HepG2 (cell line): ENCODE results near the gene TWNK. TPM values are rescaled to one million over a fixed set of nuclear protein-coding genes. Genes with fewer than 3 reads are reported as not detected.

Source experiments
- AKAP8 ChIP-seq: sonication (generic); formaldehyde crosslinking; IDR thresholded peaks from 2 replicates; pipeline ENCODE4 v1.5.1; 2020; ENCODE audit warnings: mild to moderate bottlenecking, missing genetic modification reagents
- ATF7-NPFF ChIP-seq: sonication (generic); formaldehyde crosslinking; IDR thresholded peaks from 2 replicates; pipeline ENCODE4 v1.8.1; 2023; ENCODE audit warnings: mild to moderate bottlenecking, low read depth, missing genetic modification reagents, moderate library complexity
- CEBPB ChIP-seq: IDR thresholded peaks from 2 replicates; pipeline ENCODE4 v1.6.1; 2011; ENCODE audit warnings: low read depth, low read length, improper control_type of control experiment, borderline replicate concordance
- DDIT3 ChIP-seq: sonication (generic); formaldehyde crosslinking; IDR thresholded peaks from 2 replicates; pipeline ENCODE4 v1.4.0; 2020; ENCODE audit warnings: mild to moderate bottlenecking, missing genetic modification reagents
- HDAC1 ChIP-seq: sonication (generic); formaldehyde crosslinking; IDR thresholded peaks from 2 replicates; pipeline ENCODE4 v1.5.1; 2020; ENCODE audit warnings: mild to moderate bottlenecking, missing genetic modification reagents
- HES4 ChIP-seq: sonication (generic); formaldehyde crosslinking; IDR thresholded peaks from 2 replicates; pipeline ENCODE4 v1.9.0; 2021; ENCODE audit warnings: mild to moderate bottlenecking, missing genetic modification reagents, borderline replicate concordance
- ISX ChIP-seq: sonication (generic); formaldehyde crosslinking; conservative IDR thresholded peaks from 2 replicates; pipeline ENCODE4 v1.5.0; 2020; ENCODE audit warnings: missing genetic modification reagents
- JDP2 ChIP-seq: sonication (generic); formaldehyde crosslinking; IDR thresholded peaks from 2 replicates; pipeline ENCODE4 v1.8.1; 2022; ENCODE audit warnings: missing genetic modification reagents, borderline replicate concordance
- KLF6 ChIP-seq: IDR thresholded peaks from 2 replicates; pipeline ENCODE4 v1.8.0; 2016; ENCODE audit warnings: missing biosample characterization, missing genetic modification reagents
- NFIB ChIP-seq: sonication (generic); formaldehyde crosslinking; IDR thresholded peaks from 2 replicates; pipeline ENCODE4 v1.9.0; 2021; ENCODE audit warnings: missing genetic modification reagents, mild to moderate bottlenecking, borderline replicate concordance
- NFYC ChIP-seq: IDR thresholded peaks from 2 replicates; pipeline ENCODE4 v1.6.1; 2016; ENCODE audit warnings: missing genetic modification reagents, missing compliant biosample characterization
- PAWR ChIP-seq: sonication (generic); formaldehyde crosslinking; IDR thresholded peaks from 2 replicates; pipeline ENCODE4 v1.4.0; 2020; ENCODE audit warnings: missing genetic modification reagents, mild to moderate bottlenecking, borderline replicate concordance
- PHF20 ChIP-seq: sonication (generic); formaldehyde crosslinking; IDR thresholded peaks from 2 replicates; pipeline ENCODE4 v1.5.0; 2020; ENCODE audit warnings: mild to moderate bottlenecking, missing genetic modification reagents
- PLRG1 ChIP-seq: fragments of 450-650 bp; conservative IDR thresholded peaks from 2 replicates; pipeline ENCODE4 v1.6.1; 2016
- TEAD3 ChIP-seq: optimal IDR thresholded peaks from 2 replicates; pipeline ENCODE3; 2016; ENCODE audit warnings: borderline replicate concordance
- TGIF2 ChIP-seq: IDR thresholded peaks from 2 replicates; pipeline ENCODE4 v1.6.1; 2016; ENCODE audit warnings: control low read depth, missing compliant biosample characterization
- ZBTB43 ChIP-seq: sonication (generic); formaldehyde crosslinking; conservative IDR thresholded peaks from 2 replicates; pipeline ENCODE4 v1.4.0; 2020; ENCODE audit warnings: missing genetic modification reagents
- ZMYM4 ChIP-seq: sonication (generic); formaldehyde crosslinking; IDR thresholded peaks from 2 replicates; pipeline ENCODE4 v1.8.1; 2023; ENCODE audit warnings: mild to moderate bottlenecking, missing genetic modification reagents
- ZNF101 ChIP-seq: sonication (generic); formaldehyde crosslinking; IDR thresholded peaks from 2 replicates; pipeline ENCODE4 v1.4.0; 2020; ENCODE audit warnings: mild to moderate bottlenecking, low read depth, missing genetic modification reagents, borderline replicate concordance
- ZNF337 ChIP-seq: sonication (generic); formaldehyde crosslinking; IDR thresholded peaks from 2 replicates; pipeline ENCODE4 v1.5.1; 2020; ENCODE audit warnings: missing genetic modification reagents, low read depth, mild to moderate bottlenecking, borderline replicate concordance
- ZNF383 ChIP-seq: sonication (generic); formaldehyde crosslinking; IDR thresholded peaks from 2 replicates; pipeline ENCODE4 v1.4.0; 2020; ENCODE audit warnings: missing genetic modification reagents, mild to moderate bottlenecking, borderline replicate concordance
- ZNF432 ChIP-seq: sonication (generic); formaldehyde crosslinking; IDR thresholded peaks from 2 replicates; pipeline ENCODE4 v1.5.0; 2020; ENCODE audit warnings: missing genetic modification reagents, mild to moderate bottlenecking, borderline replicate concordance
- ZNF512B ChIP-seq: sonication (generic); formaldehyde crosslinking; IDR thresholded peaks from 2 replicates; pipeline ENCODE4 v1.5.1; 2020; ENCODE audit warnings: missing genetic modification reagents, mild to moderate bottlenecking, borderline replicate concordance
- ZNF557 ChIP-seq: sonication (generic); formaldehyde crosslinking; IDR thresholded peaks from 2 replicates; pipeline ENCODE4 v1.4.0; 2020; ENCODE audit warnings: missing genetic modification reagents
- ZNF580 ChIP-seq: IDR thresholded peaks from 2 replicates; pipeline ENCODE4 v1.6.1; 2016; ENCODE audit warnings: low read depth, borderline replicate concordance
- ZNF740 ChIP-seq: sonication (generic); formaldehyde crosslinking; IDR thresholded peaks from 2 replicates; pipeline ENCODE4 v1.4.0; 2020; ENCODE audit warnings: missing genetic modification reagents
- polyA plus RNA-seq, 8 experiments: library from polyadenylated mRNA; depleted of rRNA in 3 of 8; stranded (reverse) in 7 of 8; unstranded in 1 of 8; fragments of >200 nt; fragmentation: Illumina TruSeq in 4 of 8; extraction: Trizol in 4 of 8; gene quantifications; 2 replicates each; pipeline versions ENCODE4 v1.2.1 to v1.2.3, GENCODE V29; 2011 to 2016; ENCODE audit warnings: low read depth in 4 of 8, missing spikeins in 1 of 8, mixed read lengths in 1 of 8; ENCODE audit not compliant: insufficient read depth in 1 of 8
- total RNA-seq, 5 experiments: library from RNA; depleted of rRNA; stranded (reverse); fragments of >200 nt; fragmentation: Illumina TruSeq; extraction: Trizol; gene quantifications; 2 replicates each; pipeline ENCODE4 v1.2.3, GENCODE V29; 2016; ENCODE audit warnings: low read depth in 1 of 5

The TWNK gene
- total and polyA plus RNA-seq, 2 of the 13 experiments (the other 11 are each of a cell fraction or from before 2014, with no cell fraction given): 10.7 to 16.5 TPM

GRCh38 chr10:100998991-100999741 lies 11.8 kb downstream of the TWNK start (continued):
- TF ChIP-seq ZMYM4 (CRISPR knock-in tag): no peak
- TF ChIP-seq ZNF740 (CRISPR knock-in tag): no peak; the same call in none of the 2 replicates
- no peak for TF ChIP-seq ZNF383 (CRISPR knock-in tag)
- TF ChIP-seq NFYC (CRISPR knock-in tag): no peak
- TF ChIP-seq HES4 (CRISPR knock-in tag): no peak; the same call in 1 of the 2 replicates
- 0 out of 2 replicates have a peak, but pooled peaks have one; percentile 38 for TF ChIP-seq ISX
- peak; percentile 87 for TF ChIP-seq ZNF580 (CRISPR knock-in tag)
- TF ChIP-seq CEBPB: no peak
- TF ChIP-seq ZNF432 (CRISPR knock-in tag): no peak
- TF ChIP-seq HDAC1 (CRISPR knock-in tag): peak; percentile 54; the same call in 1 of the 2 replicates
- TF ChIP-seq AKAP8 (CRISPR knock-in tag): peak; percentile 99
- TF ChIP-seq TGIF2 (CRISPR knock-in tag): peak; percentile 68; the same call in 1 of the 2 replicates
- TF ChIP-seq KLF6 (CRISPR knock-in tag): 0 out of 2 replicates have a peak, but pooled peaks have one; percentile 55
- no peak for TF ChIP-seq ZNF512B
- peak; percentile 13; the same call in 1 of the 2 replicates for TF ChIP-seq ATF7-NPFF (CRISPR knock-in tag)
- 0 out of 2 replicates have a peak, but pooled peaks have one; percentile 34 for TF ChIP-seq PHF20 (CRISPR knock-in tag)
- peak; percentile 77 for TF ChIP-seq ZBTB43 (CRISPR knock-in tag)
- TF ChIP-seq NFIB (CRISPR knock-in tag): no peak
- TF ChIP-seq ZNF337 (CRISPR knock-in tag): no peak
- TF ChIP-seq PAWR (CRISPR knock-in tag): 0 out of 2 replicates have a peak, but pooled peaks have one; percentile 23
- TF ChIP-seq DDIT3 (CRISPR knock-in tag): no peak
- no peak for TF ChIP-seq TEAD3 (CRISPR knock-in tag)
- TF ChIP-seq ZNF557 (CRISPR knock-in tag): 0 out of 2 replicates have a peak, but pooled peaks have one; percentile 58
- TF ChIP-seq PLRG1: no peak
- TF ChIP-seq ZNF101 (CRISPR knock-in tag): no peak
- TF ChIP-seq JDP2: no peak
